ENCODE measurements around the gene BAIAP2. TPM values are rescaled to one million over a fixed set of nuclear protein-coding genes. Genes with fewer than 3 reads are reported as not detected.

Gene BAIAP2
- total RNA-seq, 1 donor from 2014 or later = 51.4 TPM

DNA sequence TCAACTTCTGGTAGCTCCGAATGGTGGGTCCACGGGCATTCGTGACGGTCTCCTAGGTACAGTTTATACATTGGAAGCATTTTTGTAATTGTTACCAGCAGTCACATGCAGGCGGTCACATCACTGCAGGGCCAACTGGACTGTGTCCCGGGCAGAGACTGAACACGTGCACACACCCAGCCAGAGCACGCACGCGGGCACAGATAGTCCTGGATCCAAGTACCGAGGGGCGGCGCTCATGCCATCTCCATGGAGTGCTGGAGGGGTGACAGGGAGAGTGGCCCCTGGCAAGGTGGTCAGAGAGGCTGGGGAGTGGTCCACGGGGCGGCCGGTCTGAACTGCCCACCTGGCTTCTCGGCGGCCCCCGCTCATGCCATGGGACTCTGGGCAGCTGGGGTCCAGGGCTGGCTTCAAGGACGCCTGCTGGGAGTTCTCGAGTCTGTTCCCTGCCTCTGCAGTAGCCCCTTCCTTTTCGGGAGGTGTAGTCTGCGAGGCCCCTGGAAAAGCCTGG lies 34.2 kb downstream of the BAIAP2 start:
- no peak for FAIRE-seq
- H3K9ac ChIP-seq (ENCODE audit: low read length) = no peak overlapping the region
- H3K9me3 Mint-ChIP-seq (ENCODE audit: unreplicated experiment) = no peaks in the 10 kb centered on the region

DNA sequence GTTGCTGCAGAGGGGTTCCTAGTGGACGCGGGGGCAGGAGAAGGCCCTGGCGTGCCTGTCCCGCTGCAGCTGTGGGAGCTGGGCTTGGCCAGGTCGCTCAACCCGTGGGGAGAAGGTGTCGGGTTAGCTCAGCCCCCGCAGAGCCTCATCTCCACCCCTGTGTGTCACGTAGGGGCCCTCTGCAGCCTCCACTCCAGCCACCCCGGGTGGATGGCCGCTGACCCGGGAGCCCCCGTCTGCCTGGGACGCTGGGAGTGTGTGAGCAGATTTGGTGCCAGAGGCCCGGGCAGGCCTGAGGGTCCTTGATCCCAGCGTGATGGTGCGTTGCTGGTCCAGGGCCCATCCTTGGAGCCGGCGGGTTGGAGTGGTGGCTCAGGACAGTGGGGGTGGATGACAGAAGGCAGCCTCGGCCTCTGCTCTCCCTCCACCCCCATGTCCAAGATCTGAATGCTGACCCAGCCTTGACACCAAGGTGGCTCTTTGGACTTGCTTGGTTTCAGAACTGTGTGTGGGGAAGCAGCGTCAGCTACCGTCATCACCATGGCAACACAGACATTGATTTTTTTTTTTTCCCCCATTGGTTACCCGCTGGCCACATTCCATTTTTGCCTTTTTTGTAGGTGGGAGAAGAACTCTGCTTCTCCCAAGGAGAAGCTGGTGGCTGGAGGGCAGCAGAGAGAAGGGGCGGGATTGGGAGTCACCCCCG lies 35.7 kb downstream of the BAIAP2 start:
- Histone ChIP-seq H3K9me3 (ENCODE audit: insufficient read depth, low read depth, low read length) (no peaks in the 10 kb centered on the region), H3K36me3 (ENCODE audit: insufficient read depth, low read length) (no peaks in the 10 kb centered on the region), H4K20me1 (ENCODE audit: insufficient read depth, low read length) (peaks cover 91% of the 10 kb centered on the region), H3K9ac (ENCODE audit: low read length) (no peak overlapping the region), H3K27ac (ENCODE audit: low read depth, low read length) (no peak overlapping the region), H3K4me2 (ENCODE audit: low read length) (no peak overlapping the region), H3K27me3 (ENCODE audit: insufficient read depth, low read length) (no peaks in the 10 kb centered on the region), H3K79me2 (ENCODE audit: insufficient read depth, low read length) (peaks cover 33% of the 10 kb centered on the region), H3K4me1 (ENCODE audit: insufficient read depth, low read length) (peaks cover 8% of the 10 kb centered on the region), H3K4me3 (ENCODE audit: insufficient read depth, low read depth, low read length) (no peak overlapping the region), H2AFZ (ENCODE audit: low read depth, low read length) (no peak overlapping the region)
- no peaks in the 10 kb centered on the region for H3K9me3 Mint-ChIP-seq (ENCODE audit: unreplicated experiment)
- FAIRE-seq (no peak), DNase-seq (ENCODE audit: low read depth) (no peak)
- H3K27me3 Mint-ChIP-seq (ENCODE audit: low read depth, unreplicated experiment) = no peaks in the 10 kb centered on the region
- no peak overlapping the region for H3K27ac Mint-ChIP-seq (ENCODE audit: unreplicated experiment)
- H3K4me3 Mint-ChIP-seq (ENCODE audit: unreplicated experiment) = no peak overlapping the region
- peaks cover 14% of the 10 kb centered on the region for H3K36me3 Mint-ChIP-seq (ENCODE audit: low read depth, unreplicated experiment)
- peaks cover 21% of the 10 kb centered on the region for H3K4me1 Mint-ChIP-seq (ENCODE audit: low read depth, unreplicated experiment)
- TF ChIP-seq EZH2 (IDR thresholded peaks at IDR 0.05; ENCODE audit: insufficient read depth, low read length) = no peak
- TF ChIP-seq, protein P1, sequence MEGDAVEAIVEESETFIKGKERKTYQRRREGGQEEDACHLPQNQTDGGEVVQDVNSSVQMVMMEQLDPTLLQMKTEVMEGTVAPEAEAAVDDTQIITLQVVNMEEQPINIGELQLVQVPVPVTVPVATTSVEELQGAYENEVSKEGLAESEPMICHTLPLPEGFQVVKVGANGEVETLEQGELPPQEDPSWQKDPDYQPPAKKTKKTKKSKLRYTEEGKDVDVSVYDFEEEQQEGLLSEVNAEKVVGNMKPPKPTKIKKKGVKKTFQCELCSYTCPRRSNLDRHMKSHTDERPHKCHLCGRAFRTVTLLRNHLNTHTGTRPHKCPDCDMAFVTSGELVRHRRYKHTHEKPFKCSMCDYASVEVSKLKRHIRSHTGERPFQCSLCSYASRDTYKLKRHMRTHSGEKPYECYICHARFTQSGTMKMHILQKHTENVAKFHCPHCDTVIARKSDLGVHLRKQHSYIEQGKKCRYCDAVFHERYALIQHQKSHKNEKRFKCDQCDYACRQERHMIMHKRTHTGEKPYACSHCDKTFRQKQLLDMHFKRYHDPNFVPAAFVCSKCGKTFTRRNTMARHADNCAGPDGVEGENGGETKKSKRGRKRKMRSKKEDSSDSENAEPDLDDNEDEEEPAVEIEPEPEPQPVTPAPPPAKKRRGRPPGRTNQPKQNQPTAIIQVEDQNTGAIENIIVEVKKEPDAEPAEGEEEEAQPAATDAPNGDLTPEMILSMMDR (IDR thresholded peaks at IDR 0.05; ENCODE audit: insufficient read depth, low read depth, low read length) = no peak

More for the DNA sequence above, 34.2 kb downstream of the BAIAP2 start:
- Histone ChIP-seq H3K4me2 (ENCODE audit: low read length) (no peak overlapping the region), H3K9me3 (ENCODE audit: insufficient read depth, low read depth, low read length) (no peaks in the 10 kb centered on the region), H3K36me3 (ENCODE audit: insufficient read depth, low read length) (no peaks in the 10 kb centered on the region), H4K20me1 (ENCODE audit: insufficient read depth, low read length) (peaks cover 82% of the 10 kb centered on the region), H3K4me1 (ENCODE audit: insufficient read depth, low read length) (peaks cover 23% of the 10 kb centered on the region), H2AFZ (ENCODE audit: low read depth, low read length) (no peak overlapping the region), H3K4me3 (ENCODE audit: insufficient read depth, low read depth, low read length) (no peak overlapping the region), H3K27me3 (ENCODE audit: insufficient read depth, low read length) (no peaks in the 10 kb centered on the region), H3K27ac (ENCODE audit: low read depth, low read length) (no peak overlapping the region), H3K79me2 (ENCODE audit: insufficient read depth, low read length) (peaks cover 35% of the 10 kb centered on the region)
- no peak for DNase-seq (ENCODE audit: low read depth)
- Mint-ChIP-seq H3K36me3 (ENCODE audit: low read depth, unreplicated experiment) (peaks cover 13% of the 10 kb centered on the region), H3K27me3 (ENCODE audit: low read depth, unreplicated experiment) (no peaks in the 10 kb centered on the region), H3K27ac (ENCODE audit: unreplicated experiment) (no peak overlapping the region), H3K4me3 (ENCODE audit: unreplicated experiment) (no peak overlapping the region), H3K4me1 (ENCODE audit: low read depth, unreplicated experiment) (peaks cover 21% of the 10 kb centered on the region)
- no peak for TF ChIP-seq EZH2 (IDR thresholded peaks at IDR 0.05; ENCODE audit: insufficient read depth, low read length)
- TF ChIP-seq, protein P1 (IDR thresholded peaks at IDR 0.05; ENCODE audit: insufficient read depth, low read depth, low read length) = no peak
